Neuronal stem cell (in vitro differentiated cells): Measurements from ENCODE around the gene RUVBL1.

Source experiments
- DNase-seq: peaks from one replicate; pipeline ENCODE4 v3.0.0-alpha.2; 2013; ENCODE audit warnings: low spot score
- H2AFZ ChIP-seq: one replicate; pipeline ENCODE4 v1.6.1; 2013; ENCODE audit warnings: mild to moderate bottlenecking, low read length, inconsistent platforms
- H2AK5ac ChIP-seq: 2 replicates; pipeline ENCODE4 v1.6.1; 2013; ENCODE audit warnings: low read depth, mild to moderate bottlenecking, inconsistent platforms, low read length, moderate library complexity, mixed read lengths
- H2BK120ac ChIP-seq: 2 replicates; pipeline ENCODE4 v1.6.1; 2013; ENCODE audit warnings: low read depth, mild to moderate bottlenecking, inconsistent platforms, low read length, moderate library complexity, mixed read lengths
- H2BK12ac ChIP-seq: one replicate; pipeline ENCODE4 v1.6.1; 2013; ENCODE audit warnings: low read length, inconsistent platforms
- H2BK15ac ChIP-seq: 2 replicates; pipeline ENCODE4 v1.6.1; 2013; ENCODE audit warnings: mild to moderate bottlenecking, low read length, inconsistent platforms, mixed read lengths
- H2BK5ac ChIP-seq: one replicate; pipeline ENCODE4 v1.6.1; 2013; ENCODE audit warnings: inconsistent platforms, mild to moderate bottlenecking, low read length, moderate library complexity
- H3K14ac ChIP-seq: one replicate; pipeline ENCODE4 v1.6.1; 2013; ENCODE audit warnings: low read length, inconsistent platforms
- H3K18ac ChIP-seq: 2 replicates; pipeline ENCODE4 v1.6.1; 2013; ENCODE audit warnings: low read length, inconsistent platforms
- H3K23ac ChIP-seq: 2 replicates; pipeline ENCODE4 v1.6.1; 2013; ENCODE audit warnings: low read depth, mild to moderate bottlenecking, mixed read lengths, low read length, inconsistent platforms; ENCODE audit not compliant: poor library complexity
- H3K27ac ChIP-seq: replicated peaks from 3 replicates; pipeline ENCODE4 v1.5.1; 2013; ENCODE audit warnings: low read length, inconsistent platforms
- H3K27me3 ChIP-seq, 3 experiments: 2 replicates each; pipeline ENCODE4 v1.6.1; 2013; ENCODE audit warnings: low read length in 3 of 3, mild to moderate bottlenecking in 2 of 3, inconsistent platforms in 1 of 3, low read depth in 1 of 3, mixed read lengths in 1 of 3, moderate library complexity in 1 of 3; ENCODE audit not compliant: control insufficient read depth in 3 of 3, insufficient read depth in 3 of 3
- H3K36me3 ChIP-seq, 2 donors: replicated peaks in 1 of 2; 2 replicates each; pipeline ENCODE4 v1.6.1; 2013; ENCODE audit warnings: low read length in 2 of 2; ENCODE audit not compliant: control insufficient read depth in 2 of 2, insufficient read depth in 2 of 2
- H3K4ac ChIP-seq: 2 replicates; pipeline ENCODE4 v1.6.1; 2013; ENCODE audit warnings: inconsistent platforms, mild to moderate bottlenecking, low read length, moderate library complexity
- H3K4me1 ChIP-seq, 2 donors: 1 replicate in 1 of 2; 2 replicates in 1 of 2; pipeline ENCODE4 v1.6.1; 2013; ENCODE audit warnings: low read length in 2 of 2, low read depth in 1 of 2; ENCODE audit not compliant: control insufficient read depth in 2 of 2, insufficient read depth in 1 of 2
- H3K4me2 ChIP-seq: one replicate; pipeline ENCODE4 v1.6.1; 2013; ENCODE audit warnings: mild to moderate bottlenecking, low read length, inconsistent platforms; ENCODE audit not compliant: insufficient read depth, poor library complexity, severe bottlenecking
- H3K4me3 ChIP-seq, 2 donors: 2 replicates each; pipeline ENCODE4 v1.5.1; 2013; ENCODE audit warnings: low read length in 2 of 2, mild to moderate bottlenecking in 2 of 2, inconsistent platforms in 1 of 2, moderate library complexity in 1 of 2
- H3K79me1 ChIP-seq: one replicate; pipeline ENCODE4 v1.6.1; 2013; ENCODE audit warnings: low read depth, mild to moderate bottlenecking, inconsistent platforms, low read length, moderate library complexity
- H3K9ac ChIP-seq: one replicate; pipeline ENCODE4 v1.6.1; 2013; ENCODE audit warnings: mild to moderate bottlenecking, low read depth, low read length, inconsistent platforms; ENCODE audit not compliant: poor library complexity
- H3K9me3 ChIP-seq, 2 donors: replicated peaks in 1 of 2; 2 replicates each; pipeline versions ENCODE3 to v1.6.1; 2013; ENCODE audit warnings: low read length in 2 of 2, mild to moderate bottlenecking in 2 of 2, inconsistent platforms in 1 of 2, low read depth in 1 of 2, mixed read lengths in 1 of 2, moderate library complexity in 1 of 2; ENCODE audit not compliant: control insufficient read depth in 2 of 2, insufficient read depth in 1 of 2
- H4K8ac ChIP-seq: one replicate; pipeline ENCODE4 v1.6.1; 2013; ENCODE audit warnings: low read depth, mild to moderate bottlenecking, inconsistent platforms, low read length, moderate library complexity
- H4K91ac ChIP-seq: one replicate; pipeline ENCODE4 v1.6.1; 2013; ENCODE audit warnings: low read length, low read depth, mild to moderate bottlenecking, inconsistent platforms; ENCODE audit not compliant: poor library complexity
- WGBS, 2 donors: extraction: QIAGEN DNeasy Blood & Tissue Kit; methylation state at CpG; one replicate each; pipeline ENCODE4 v1.1.7; 2013; ENCODE audit warnings: missing lambda C conversion rate in 2 of 2, mixed read lengths in 1 of 2; ENCODE audit not compliant: insufficient read length in 2 of 2, insufficient replicate concordance in 1 of 2; ENCODE audit errors: extremely low coverage in 2 of 2; 5-methylcytosine and 5-hydroxymethylcytosine counted together

Gene RUVBL1

GRCh38 chr3:128082546-128082945, 41.1 kb downstream of the RUVBL1 start:
- Histone ChIP-seq H3K27me3 (no peaks in the 10 kb centered on the region), H3K79me1 (no peaks in the 10 kb centered on the region), H3K14ac (no peak overlapping the region), H2BK5ac (no peak overlapping the region), H3K4ac (no peak overlapping the region), H3K27ac (no peak overlapping the region), H3K4me2 (no peak overlapping the region), H3K4me1 (peaks cover 0 to under 1% of the 10 kb centered on the region in 2 donors), H4K91ac (no peak overlapping the region), H4K8ac (no peak overlapping the region), H2AFZ (no peak overlapping the region), H3K9me3 (no peaks in the 10 kb centered on the region), H3K18ac (no peak overlapping the region), H2BK12ac (no peak overlapping the region), H3K4me3 (no peak overlapping the region), H2BK120ac (no peak overlapping the region), H3K23ac (no peak overlapping the region), H3K9ac (no peak overlapping the region), H3K36me3 (peaks cover 38 to 98% of the 10 kb centered on the region in 2 donors), H2AK5ac (no peak overlapping the region), H2BK15ac (no peak overlapping the region)
- no peak for DNase-seq
- no CpG with 5 or more reads among the region's 10 CpGs for WGBS, 2 donors

- H2BK12ac ChIP-seq: no peak overlapping the region
- no peak overlapping the region for H3K4ac ChIP-seq
- H3K4me1 ChIP-seq: peaks cover 0 to 4% of the 10 kb centered on the region in 2 donors
- no peak overlapping the region for H3K4me2 ChIP-seq
- no peak overlapping the region for H3K9ac ChIP-seq
- no peak overlapping the region for H3K14ac ChIP-seq
- no CpG with 5 or more reads among the region's 4 CpGs for WGBS, 2 donors
- no peak overlapping the region for H3K18ac ChIP-seq
- no peak overlapping the region for H2BK5ac ChIP-seq
- H4K8ac ChIP-seq: no peak overlapping the region
- no peak for DNase-seq
- no peak overlapping the region for H3K23ac ChIP-seq
- no peak overlapping the region for H2BK120ac ChIP-seq
- H4K91ac ChIP-seq: no peak overlapping the region
- H3K36me3 ChIP-seq: peaks cover 36 to 95% of the 10 kb centered on the region in 2 donors
- no peak overlapping the region for H2AK5ac ChIP-seq
- no peaks in the 10 kb centered on the region for H3K9me3 ChIP-seq
- H2BK15ac ChIP-seq: no peak overlapping the region
- no peak overlapping the region for H3K4me3 ChIP-seq
- no peak overlapping the region for H2AFZ ChIP-seq
- H3K27ac ChIP-seq: no peak overlapping the region
- no peaks in the 10 kb centered on the region for H3K79me1 ChIP-seq
- peaks cover 0 to 4% (median 0%) of the 10 kb centered on the region in 3 experiments for H3K27me3 ChIP-seq
These were observed 41.8 kb downstream of the RUVBL1 start for GRCh38 chr3:128081846-128082245.

- Histone ChIP-seq H2BK5ac (no peak overlapping the region), H3K4ac (no peak overlapping the region), H3K27me3 (peaks cover 0 to 10% (median 0%) of the 10 kb centered on the region in 3 experiments), H3K23ac (no peak overlapping the region), H3K27ac (no peak overlapping the region), H3K14ac (no peak overlapping the region), H3K36me3 (peaks cover 30 to 89% of the 10 kb centered on the region in 2 donors), H2AFZ (no peak overlapping the region), H2AK5ac (no peak overlapping the region), H3K9ac (no peak overlapping the region), H3K18ac (no peak overlapping the region), H3K4me3 (no peak overlapping the region), H3K4me1 (peaks cover 0 to 9% of the 10 kb centered on the region in 2 donors), H2BK120ac (no peak overlapping the region), H4K8ac (no peak overlapping the region), H2BK15ac (no peak overlapping the region), H3K9me3 (no peaks in the 10 kb centered on the region), H2BK12ac (no peak overlapping the region), H3K79me1 (no peaks in the 10 kb centered on the region), H3K4me2 (no peak overlapping the region), H4K91ac (no peak overlapping the region)
- DNase-seq: no peak
- no CpG with 5 or more reads among the region's 6 CpGs for WGBS, 2 donors
These were observed 42.4 kb downstream of the RUVBL1 start for GRCh38 chr3:128081226-128081625.

GRCh38 chr3:128080323-128081080, 43.1 kb downstream of the RUVBL1 start:
- Histone ChIP-seq H3K79me1 (no peaks in the 10 kb centered on the region), H3K27me3 (peaks cover 0 to 16% (median 0%) of the 10 kb centered on the region in 3 experiments), H3K36me3 (peaks cover 29 to 81% of the 10 kb centered on the region in 2 donors), H3K4me3 (no peak overlapping the region), H3K4me2 (no peak overlapping the region), H2BK5ac (no peak overlapping the region), H3K4me1 (peaks cover 0 to 15% of the 10 kb centered on the region in 2 donors), H3K18ac (no peak overlapping the region), H2BK120ac (no peak overlapping the region), H2BK15ac (no peak overlapping the region), H3K4ac (no peak overlapping the region), H3K23ac (no peak overlapping the region), H3K9me3 (no peaks in the 10 kb centered on the region), H2AK5ac (no peak overlapping the region), H2AFZ (no peak overlapping the region), H4K8ac (no peak overlapping the region), H4K91ac (no peak overlapping the region), H3K14ac (no peak overlapping the region), H2BK12ac (no peak overlapping the region), H3K9ac (no peak overlapping the region), H3K27ac (no peak overlapping the region)
- DNase-seq: no peak
- no CpG with 5 or more reads among the region's 6 CpGs for WGBS, 2 donors
